Measurements from ENCODE around the gene FBXO33.

Gene FBXO33

DNA sequence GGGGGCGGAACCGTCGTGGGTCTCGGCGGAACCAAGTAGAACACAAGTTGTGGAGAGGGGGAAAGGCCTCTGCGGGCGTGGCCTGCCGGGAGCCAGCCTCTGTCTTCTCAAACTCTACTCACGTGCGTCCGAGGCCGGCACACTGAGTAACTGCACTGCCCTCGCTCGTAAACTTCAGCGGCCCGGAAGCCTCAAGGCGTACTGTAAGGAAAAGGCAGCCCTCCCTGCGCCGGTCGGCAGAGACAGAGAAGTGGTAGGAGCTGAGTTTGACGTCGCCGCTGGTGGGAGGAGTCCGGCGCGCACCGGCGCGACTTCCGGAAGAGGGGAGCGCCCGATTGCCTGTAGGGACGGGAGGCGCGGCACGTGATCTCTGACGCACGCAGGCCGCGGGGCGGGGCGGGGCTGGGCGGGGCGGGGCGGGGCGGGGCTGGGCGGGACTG is at the start of gene FBXO33:
FBXO33 (minus strand) TSS at position 255 of the 440 bp plus-strand sequence. CDS start 271 bp downstream, outside the sequence.
- no peaks in the 10 kb centered on the region for H3K9me3 ChIP-seq (ENCODE audit: low read length)
- H3K4me3 ChIP-seq (ENCODE audit: low read length): peak within 1 kb of the TSS; percentile 84
- H3K27me3 ChIP-seq (ENCODE audit: insufficient read depth, low read length): no peaks in the 10 kb centered on the region

GRCh38 chr14:39474416-39474911 is 42.2 kb upstream of the FBXO33 start:
- Histone ChIP-seq H3K36me3 (ENCODE audit: insufficient read depth, low read length) (no peaks in the 10 kb centered on the region), H3K4me3 (ENCODE audit: low read length) (no peak overlapping the region), H3K9me3 (ENCODE audit: low read length) (no peaks in the 10 kb centered on the region)

More for the DNA sequence above, at the start of gene FBXO33:
- Histone ChIP-seq H3K36me3 (ENCODE audit: insufficient read depth, low read length) (no peaks in the 10 kb centered on the region), H3K4me1 (ENCODE audit: insufficient read depth, low read length) (peaks cover 27% of the 10 kb centered on the region), H2AFZ (ENCODE audit: low read depth, low read length) (peak within 1 kb of the TSS; percentile 99)

DNA sequence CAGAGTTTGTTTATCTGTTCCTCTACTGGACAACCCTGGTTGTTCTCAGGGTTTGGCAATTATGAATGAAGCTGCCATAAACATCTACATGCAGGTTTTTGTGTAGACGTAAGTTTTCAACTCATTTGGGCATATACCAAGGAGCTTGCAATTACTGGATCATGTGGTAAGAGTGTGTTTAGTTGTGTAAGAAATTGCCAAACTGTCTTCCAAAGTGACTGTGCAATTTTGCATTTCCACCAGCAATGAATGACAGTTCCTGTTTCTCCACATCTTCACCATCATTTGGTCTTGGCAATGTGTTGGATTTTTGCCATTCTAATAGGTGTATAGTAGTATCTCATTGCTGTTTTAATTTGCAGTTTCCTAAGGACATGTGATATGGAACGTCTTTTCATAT is 39.8 kb upstream of the FBXO33 start:
- Histone ChIP-seq H3K4me3 (ENCODE audit: low read length) (no peak overlapping the region), H3K36me3 (ENCODE audit: insufficient read depth, low read length) (no peaks in the 10 kb centered on the region), H2AFZ (ENCODE audit: low read depth, low read length) (no peak overlapping the region), H3K9me3 (ENCODE audit: low read length) (no peaks in the 10 kb centered on the region), H3K27me3 (ENCODE audit: insufficient read depth, low read length) (no peaks in the 10 kb centered on the region), H3K4me1 (ENCODE audit: insufficient read depth, low read length) (no peaks in the 10 kb centered on the region)

More at GRCh38 chr14:39474416-39474911, 42.2 kb upstream of the FBXO33 start:
- Histone ChIP-seq H3K4me1 (ENCODE audit: insufficient read depth, low read length) (no peaks in the 10 kb centered on the region), H3K27me3 (ENCODE audit: insufficient read depth, low read length) (no peaks in the 10 kb centered on the region), H2AFZ (ENCODE audit: low read depth, low read length) (no peak overlapping the region)

- no peak overlapping the region for H2AFZ ChIP-seq (ENCODE audit: low read depth, low read length)
- no peaks in the 10 kb centered on the region for H3K27me3 ChIP-seq (ENCODE audit: insufficient read depth, low read length)
- H3K4me3 ChIP-seq (ENCODE audit: low read length): no peak overlapping the region
- no peaks in the 10 kb centered on the region for H3K4me1 ChIP-seq (ENCODE audit: insufficient read depth, low read length)
- no peaks in the 10 kb centered on the region for H3K36me3 ChIP-seq (ENCODE audit: insufficient read depth, low read length)
- no peaks in the 10 kb centered on the region for H3K9me3 ChIP-seq (ENCODE audit: low read length)
Observed at GRCh38 chr14:39469094-39469710, 37.0 kb upstream of the FBXO33 start.

DNA sequence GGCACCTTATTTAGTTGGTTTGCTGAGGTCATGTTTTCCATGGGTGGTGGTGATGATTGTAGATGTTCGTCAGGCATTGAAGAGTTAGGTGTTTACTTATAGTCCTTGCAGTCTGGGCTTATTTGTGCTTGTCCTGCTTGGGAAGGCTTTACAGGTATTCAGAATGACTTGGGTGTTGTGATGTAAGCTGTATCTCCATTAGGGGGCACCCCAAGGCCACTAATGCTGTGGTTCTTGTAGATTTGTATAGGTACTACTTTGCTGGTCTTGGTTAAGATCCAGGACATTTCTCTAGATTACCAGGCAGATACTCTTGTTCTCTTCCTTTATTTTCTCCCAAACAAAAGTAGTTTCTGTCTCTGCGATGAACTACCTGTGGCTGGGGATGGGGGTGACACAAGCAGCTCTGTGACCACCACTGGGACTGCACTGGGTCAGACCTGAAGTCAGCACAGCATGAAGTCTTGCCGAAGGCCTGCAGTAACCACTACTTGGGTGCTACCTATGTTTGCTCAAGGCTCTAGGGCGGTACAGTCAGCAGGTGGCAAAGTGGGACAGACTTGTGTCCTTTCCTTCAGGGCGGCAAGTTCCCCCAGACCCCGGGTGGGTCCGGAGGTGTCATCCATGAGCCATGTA is 35.8 kb upstream of the FBXO33 start:
- Histone ChIP-seq H2AFZ (ENCODE audit: low read depth, low read length) (no peak overlapping the region), H3K36me3 (ENCODE audit: insufficient read depth, low read length) (no peaks in the 10 kb centered on the region), H3K27me3 (ENCODE audit: insufficient read depth, low read length) (no peaks in the 10 kb centered on the region), H3K9me3 (ENCODE audit: low read length) (no peaks in the 10 kb centered on the region), H3K4me1 (ENCODE audit: insufficient read depth, low read length) (no peaks in the 10 kb centered on the region), H3K4me3 (ENCODE audit: low read length) (no peak overlapping the region)

DNA sequence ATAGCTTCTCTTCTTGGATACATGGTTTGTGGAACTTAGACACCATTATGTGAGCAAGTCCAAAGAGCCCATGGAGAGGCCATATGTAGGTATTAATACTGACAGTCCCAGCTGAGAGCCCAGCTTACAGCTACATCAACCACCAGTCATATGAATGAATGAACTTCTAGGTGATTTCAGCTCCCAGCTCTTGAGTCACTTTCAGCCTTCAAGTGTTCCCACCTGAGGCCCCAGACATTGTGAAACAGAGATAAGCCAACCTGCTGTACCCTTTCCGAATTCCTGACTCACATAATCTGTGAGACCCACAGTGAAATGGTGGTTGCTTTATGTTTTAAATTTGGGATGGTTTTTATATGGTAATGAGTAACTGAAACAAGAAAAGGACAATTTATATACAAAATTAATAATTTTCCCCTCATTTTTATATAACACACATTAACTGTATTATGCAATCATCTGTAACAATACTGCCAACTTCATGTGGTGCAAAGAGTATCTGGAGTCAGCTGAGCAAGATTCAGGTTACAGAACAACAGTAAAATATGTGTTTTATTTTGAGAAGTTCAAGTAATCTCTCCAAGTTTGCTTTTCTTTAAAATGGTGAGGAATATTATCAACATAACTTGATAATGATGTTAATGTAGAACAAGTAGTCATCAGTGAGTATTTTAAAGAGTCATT is 27.7 kb upstream of the FBXO33 start:
- no peak overlapping the region for H3K4me3 ChIP-seq (ENCODE audit: low read length)
- H3K27me3 ChIP-seq (ENCODE audit: insufficient read depth, low read length): no peaks in the 10 kb centered on the region
- H3K4me1 ChIP-seq (ENCODE audit: insufficient read depth, low read length): no peaks in the 10 kb centered on the region
- H2AFZ ChIP-seq (ENCODE audit: low read depth, low read length): no peak overlapping the region
- no peaks in the 10 kb centered on the region for H3K36me3 ChIP-seq (ENCODE audit: insufficient read depth, low read length)
- no peaks in the 10 kb centered on the region for H3K9me3 ChIP-seq (ENCODE audit: low read length)

- Histone ChIP-seq H3K27me3 (ENCODE audit: insufficient read depth, low read length) (no peaks in the 10 kb centered on the region), H3K4me3 (ENCODE audit: low read length) (no peak overlapping the region), H3K9me3 (ENCODE audit: low read length) (no peaks in the 10 kb centered on the region), H3K4me1 (ENCODE audit: insufficient read depth, low read length) (no peaks in the 10 kb centered on the region), H2AFZ (ENCODE audit: low read depth, low read length) (no peak overlapping the region), H3K36me3 (ENCODE audit: insufficient read depth, low read length) (no peaks in the 10 kb centered on the region)
Observed at GRCh38 chr14:39456702-39457250, 24.5 kb upstream of the FBXO33 start.

DNA sequence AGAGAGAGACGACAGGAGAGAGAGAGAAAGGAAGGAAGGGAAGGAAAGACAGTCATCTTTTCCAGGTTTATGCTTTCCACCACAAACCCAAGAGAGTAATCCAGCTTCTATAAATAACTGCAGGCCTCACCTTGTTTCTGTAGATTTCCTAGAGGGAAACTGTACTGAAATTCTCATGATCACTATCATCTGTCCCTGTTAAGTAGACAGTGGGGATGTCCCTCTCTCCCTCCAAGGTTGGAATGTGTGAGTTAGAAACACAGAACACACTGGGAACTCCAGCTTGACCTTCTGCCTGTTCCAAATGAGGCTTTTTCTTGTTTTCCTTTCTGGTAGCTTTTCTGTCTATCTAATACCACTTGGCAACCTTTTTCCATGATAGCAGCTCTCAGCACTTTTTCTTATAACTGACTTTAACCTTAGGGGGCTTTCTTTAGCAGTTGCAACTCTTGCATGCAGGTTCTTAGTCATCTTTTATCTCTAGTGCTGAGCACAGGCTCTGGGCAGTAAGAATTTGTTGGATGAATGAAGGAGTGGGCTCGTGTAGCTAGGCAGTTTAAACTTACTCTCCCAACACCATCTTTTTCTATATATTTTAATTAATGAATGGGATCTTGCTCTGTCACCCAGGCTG is 22.8 kb upstream of the FBXO33 start:
- Histone ChIP-seq H3K4me1 (ENCODE audit: insufficient read depth, low read length) (no peaks in the 10 kb centered on the region), H3K36me3 (ENCODE audit: insufficient read depth, low read length) (no peaks in the 10 kb centered on the region)

GRCh38 chr14:39452680-39453079 is 20.4 kb upstream of the FBXO33 start:
- Histone ChIP-seq H3K9me3 (ENCODE audit: low read length) (no peaks in the 10 kb centered on the region), H3K36me3 (ENCODE audit: insufficient read depth, low read length) (no peaks in the 10 kb centered on the region), H3K4me3 (ENCODE audit: low read length) (no peak overlapping the region), H2AFZ (ENCODE audit: low read depth, low read length) (no peak overlapping the region), H3K4me1 (ENCODE audit: insufficient read depth, low read length) (no peaks in the 10 kb centered on the region), H3K27me3 (ENCODE audit: insufficient read depth, low read length) (no peaks in the 10 kb centered on the region)

More for the DNA sequence above, 22.8 kb upstream of the FBXO33 start:
- H3K27me3 ChIP-seq (ENCODE audit: insufficient read depth, low read length): no peaks in the 10 kb centered on the region
- H2AFZ ChIP-seq (ENCODE audit: low read depth, low read length): no peak overlapping the region
- no peak overlapping the region for H3K4me3 ChIP-seq (ENCODE audit: low read length)
- H3K9me3 ChIP-seq (ENCODE audit: low read length): no peaks in the 10 kb centered on the region

DNA sequence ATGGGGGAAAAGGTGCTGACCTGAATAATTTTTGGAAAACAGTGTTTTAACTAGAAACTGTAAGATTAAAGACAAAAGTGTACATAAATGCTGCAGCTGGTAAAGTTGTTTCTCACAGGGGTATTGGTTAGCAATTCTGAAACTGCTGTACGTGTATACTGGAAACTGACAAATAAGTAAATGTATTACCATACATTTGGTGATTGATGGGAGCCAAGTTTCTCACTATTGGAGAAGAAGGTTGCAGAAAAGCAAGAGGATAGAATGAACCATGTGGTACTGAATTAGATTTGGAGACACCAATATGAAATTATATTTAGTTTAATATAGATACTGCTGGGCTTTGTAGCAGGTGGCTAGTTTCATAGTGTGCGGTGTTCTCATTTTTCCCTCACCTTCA is 19.6 kb upstream of the FBXO33 start:
- H3K4me3 ChIP-seq (ENCODE audit: low read length): no peak overlapping the region
- no peaks in the 10 kb centered on the region for H3K27me3 ChIP-seq (ENCODE audit: insufficient read depth, low read length)
- no peak overlapping the region for H2AFZ ChIP-seq (ENCODE audit: low read depth, low read length)
- H3K36me3 ChIP-seq (ENCODE audit: insufficient read depth, low read length): no peaks in the 10 kb centered on the region
- H3K9me3 ChIP-seq (ENCODE audit: low read length): no peaks in the 10 kb centered on the region
- no peaks in the 10 kb centered on the region for H3K4me1 ChIP-seq (ENCODE audit: insufficient read depth, low read length)

- Histone ChIP-seq H3K36me3 (ENCODE audit: insufficient read depth, low read length) (no peaks in the 10 kb centered on the region), H3K4me3 (ENCODE audit: low read length) (no peak overlapping the region), H3K27me3 (ENCODE audit: insufficient read depth, low read length) (no peaks in the 10 kb centered on the region), H3K9me3 (ENCODE audit: low read length) (no peaks in the 10 kb centered on the region), H3K4me1 (ENCODE audit: insufficient read depth, low read length) (no peaks in the 10 kb centered on the region), H2AFZ (ENCODE audit: low read depth, low read length) (no peak overlapping the region)
Observed at GRCh38 chr14:39447175-39447661, 15.0 kb upstream of the FBXO33 start.

- H3K4me3 ChIP-seq (ENCODE audit: low read length): no peak overlapping the region
- H2AFZ ChIP-seq (ENCODE audit: low read depth, low read length): no peak overlapping the region
- H3K9me3 ChIP-seq (ENCODE audit: low read length): peaks cover 6% of the 10 kb centered on the region
- no peaks in the 10 kb centered on the region for H3K36me3 ChIP-seq (ENCODE audit: insufficient read depth, low read length)
- no peaks in the 10 kb centered on the region for H3K4me1 ChIP-seq (ENCODE audit: insufficient read depth, low read length)
- H3K27me3 ChIP-seq (ENCODE audit: insufficient read depth, low read length): no peaks in the 10 kb centered on the region
Observed at GRCh38 chr14:39446131-39446744, 14.0 kb upstream of the FBXO33 start.
